ENCODE measurements around the gene ADGRE1.

ADGRE1 gene

DNA sequence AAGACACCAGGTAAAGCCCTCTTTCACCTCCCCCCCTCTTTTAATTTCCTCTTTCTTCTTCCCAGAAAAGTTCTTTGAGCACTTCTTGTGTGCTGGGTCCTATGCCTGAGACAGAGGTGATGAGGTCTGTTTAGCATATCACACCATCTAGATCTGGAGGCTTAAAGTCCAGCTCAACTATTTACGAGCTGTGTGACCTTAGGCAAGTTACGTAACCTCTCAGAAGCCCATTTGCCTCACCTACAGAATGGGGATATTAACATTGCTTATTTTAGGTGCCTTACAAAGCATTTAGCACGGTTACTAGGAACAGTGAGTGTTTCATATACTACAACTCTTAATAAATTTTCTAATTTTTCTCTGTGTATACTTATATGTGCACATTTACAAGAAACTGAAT lies 47.7 kb downstream of the ADGRE1 start:
- TF ChIP-seq, protein P1, sequence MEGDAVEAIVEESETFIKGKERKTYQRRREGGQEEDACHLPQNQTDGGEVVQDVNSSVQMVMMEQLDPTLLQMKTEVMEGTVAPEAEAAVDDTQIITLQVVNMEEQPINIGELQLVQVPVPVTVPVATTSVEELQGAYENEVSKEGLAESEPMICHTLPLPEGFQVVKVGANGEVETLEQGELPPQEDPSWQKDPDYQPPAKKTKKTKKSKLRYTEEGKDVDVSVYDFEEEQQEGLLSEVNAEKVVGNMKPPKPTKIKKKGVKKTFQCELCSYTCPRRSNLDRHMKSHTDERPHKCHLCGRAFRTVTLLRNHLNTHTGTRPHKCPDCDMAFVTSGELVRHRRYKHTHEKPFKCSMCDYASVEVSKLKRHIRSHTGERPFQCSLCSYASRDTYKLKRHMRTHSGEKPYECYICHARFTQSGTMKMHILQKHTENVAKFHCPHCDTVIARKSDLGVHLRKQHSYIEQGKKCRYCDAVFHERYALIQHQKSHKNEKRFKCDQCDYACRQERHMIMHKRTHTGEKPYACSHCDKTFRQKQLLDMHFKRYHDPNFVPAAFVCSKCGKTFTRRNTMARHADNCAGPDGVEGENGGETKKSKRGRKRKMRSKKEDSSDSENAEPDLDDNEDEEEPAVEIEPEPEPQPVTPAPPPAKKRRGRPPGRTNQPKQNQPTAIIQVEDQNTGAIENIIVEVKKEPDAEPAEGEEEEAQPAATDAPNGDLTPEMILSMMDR (IDR thresholded peaks at IDR 0.05) = no peak

DNA sequence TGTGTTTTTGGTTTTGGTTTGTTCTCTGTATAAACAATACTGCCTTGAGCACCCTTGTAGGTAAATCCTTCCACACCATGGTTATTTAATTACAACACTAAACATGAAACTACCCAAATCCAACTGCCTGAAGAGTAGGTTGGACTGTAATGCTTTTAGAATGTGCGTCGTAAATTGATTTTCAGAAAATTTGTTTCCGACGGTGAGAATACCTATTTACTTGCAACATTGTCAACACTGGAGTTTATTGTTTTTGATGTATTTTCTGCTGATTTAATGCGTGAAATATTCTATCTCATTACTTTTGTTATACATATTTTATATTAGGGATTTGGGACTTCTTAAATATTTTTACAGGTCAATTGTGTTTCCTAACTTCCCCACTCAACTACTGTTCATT lies 48.2 kb downstream of the ADGRE1 start:
- Mint-ChIP-seq H3K4me3 (no peak overlapping the region), H3K9me3 (peaks cover 68% of the 10 kb centered on the region), H3K36me3 (ENCODE audit: low read depth) (no peaks in the 10 kb centered on the region), H3K4me1 (no peaks in the 10 kb centered on the region), H3K27ac (no peak overlapping the region), H3K27me3 (ENCODE audit: low read depth, poor library complexity) (no peaks in the 10 kb centered on the region)
- DNase-seq = no peak
- TF ChIP-seq, protein P1 (IDR thresholded peaks at IDR 0.05) = no peak

More for the DNA sequence above, 47.7 kb downstream of the ADGRE1 start:
- H3K9me3 Mint-ChIP-seq = peaks cover 70% of the 10 kb centered on the region
- H3K27ac Mint-ChIP-seq = no peak overlapping the region
- H3K27me3 Mint-ChIP-seq (ENCODE audit: low read depth, poor library complexity) = no peaks in the 10 kb centered on the region
- DNase-seq = no peak
- H3K4me3 Mint-ChIP-seq = no peak overlapping the region
- no peaks in the 10 kb centered on the region for H3K4me1 Mint-ChIP-seq
- no peaks in the 10 kb centered on the region for H3K36me3 Mint-ChIP-seq (ENCODE audit: low read depth)

GRCh38 chr19:6945733-6946132 lies 58.4 kb downstream of the ADGRE1 start:
- Mint-ChIP-seq H3K9me3 (peaks cover 72% of the 10 kb centered on the region), H3K27ac (no peak overlapping the region), H3K4me1 (no peaks in the 10 kb centered on the region), H3K36me3 (ENCODE audit: low read depth) (no peaks in the 10 kb centered on the region), H3K4me3 (no peak overlapping the region), H3K27me3 (ENCODE audit: low read depth, poor library complexity) (peaks cover 3% of the 10 kb centered on the region)
- no peak for DNase-seq
- TF ChIP-seq, protein P1 (IDR thresholded peaks at IDR 0.05) = no peak

GRCh38 chr19:6947745-6948144 lies 60.4 kb downstream of the ADGRE1 start:
- Mint-ChIP-seq H3K4me3 (no peak overlapping the region), H3K27ac (no peak overlapping the region), H3K36me3 (ENCODE audit: low read depth) (no peaks in the 10 kb centered on the region), H3K4me1 (no peaks in the 10 kb centered on the region), H3K27me3 (ENCODE audit: low read depth, poor library complexity) (peaks cover 3% of the 10 kb centered on the region), H3K9me3 (peaks cover 60% of the 10 kb centered on the region)
- no peak for DNase-seq
- TF ChIP-seq, protein P1 (IDR thresholded peaks at IDR 0.05) = no peak

- Mint-ChIP-seq H3K36me3 (ENCODE audit: low read depth) (no peaks in the 10 kb centered on the region), H3K4me1 (no peaks in the 10 kb centered on the region), H3K4me3 (no peak overlapping the region), H3K27ac (no peak overlapping the region), H3K9me3 (peaks cover 51% of the 10 kb centered on the region), H3K27me3 (ENCODE audit: low read depth, poor library complexity) (peaks cover 3% of the 10 kb centered on the region)
- TF ChIP-seq, protein P1 (IDR thresholded peaks at IDR 0.05) = no peak
- no peak for DNase-seq
These were observed 61.5 kb downstream of the ADGRE1 start for GRCh38 chr19:6948884-6949283.

GRCh38 chr19:6952956-6953355 lies 65.6 kb downstream of the ADGRE1 start:
- Mint-ChIP-seq H3K4me1 (no peaks in the 10 kb centered on the region), H3K27ac (no peak overlapping the region), H3K36me3 (ENCODE audit: low read depth) (no peaks in the 10 kb centered on the region), H3K4me3 (no peak overlapping the region), H3K9me3 (peaks cover 46% of the 10 kb centered on the region), H3K27me3 (ENCODE audit: low read depth, poor library complexity) (no peaks in the 10 kb centered on the region)
- no peak for DNase-seq
- TF ChIP-seq, protein P1 (IDR thresholded peaks at IDR 0.05) = no peak

All from nephron progenitor cell (in vitro differentiated cells).